IMR-90 (cell line): ENCODE results near the gene ZMIZ2. TPM values are rescaled to one million over a fixed set of nuclear protein-coding genes. Genes with fewer than 3 reads are reported as not detected.
"Not testable (repeated sequence)": the region's sequence is repeated elsewhere in the genome, so short reads cannot be mapped to it uniquely, and the experiment has no call there.

Experiments used
- ATAC-seq: fragments of 200-7000 bp; cut with Tn5 transposase; 2 replicates; pipeline ENCODE4 v1.9.1; 2020; ENCODE audit warnings: low read depth, mild to moderate bottlenecking, moderate library complexity
- BruUV-seq: library from RNA; stranded (reverse); fragments of 400-500 nt; replicated peaks from 2 replicates; lab custom pipeline; 2021; lab: Mats Ljungman, UMichigan
- CTCF ChIA-PET: fragments of 300-600 bp; formaldehyde crosslinking; extraction: SDS; loops from one replicate; lab custom pipeline; 2021; ENCODE audit warnings: antibody characterized with exemption; lab: Yijun Ruan, JAX
- POLR2A ChIA-PET: fragments of 300-600 bp; sonication (Branson Sonifier 250); formaldehyde crosslinking; loops from one replicate; lab custom pipeline; 2022; ENCODE audit warnings: antibody characterized with exemption; ENCODE audit not compliant: unreplicated experiment; lab: Charles Lee
- DNase-seq: peaks from one replicate; pipeline ENCODE4 v3.0.0; 2013
- H2AFZ ChIP-seq: replicated peaks from 2 replicates; pipeline ENCODE3; 2013; ENCODE audit warnings: low read length, mild to moderate bottlenecking; ENCODE audit not compliant: poor library complexity
- H2AK5ac ChIP-seq: 2 replicates; pipeline ENCODE4 v1.6.1; 2013; ENCODE audit warnings: low read depth, low read length, inconsistent platforms
- H2AK9ac ChIP-seq: replicated peaks from 2 replicates; pipeline ENCODE3; 2013; ENCODE audit warnings: mild to moderate bottlenecking, low read depth, low read length, moderate library complexity; ENCODE audit not compliant: poor library complexity
- H2BK120ac ChIP-seq: 2 replicates; pipeline ENCODE4 v1.6.1; 2013; ENCODE audit warnings: low read depth, low read length, inconsistent platforms
- H2BK15ac ChIP-seq: 3 replicates; pipeline ENCODE4 v1.6.1; 2013; ENCODE audit warnings: low read depth, low read length, inconsistent platforms
- H2BK20ac ChIP-seq: 2 replicates; pipeline ENCODE4 v1.6.1; 2013; ENCODE audit warnings: low read depth, mild to moderate bottlenecking, inconsistent platforms, low read length, moderate library complexity
- H2BK5ac ChIP-seq: 2 replicates; pipeline ENCODE4 v1.6.1; 2013; ENCODE audit warnings: mild to moderate bottlenecking, low read depth, low read length, inconsistent platforms; ENCODE audit not compliant: poor library complexity, severe bottlenecking
- H3K14ac ChIP-seq: replicated peaks from 2 replicates; pipeline ENCODE4 v1.6.1; 2013; ENCODE audit warnings: low read depth, low read length, inconsistent platforms
- H3K18ac ChIP-seq: 2 replicates; pipeline ENCODE4 v1.6.1; 2013; ENCODE audit warnings: low read depth, low read length, control low read depth
- H3K23ac ChIP-seq: 2 replicates; pipeline ENCODE4 v1.6.1; 2013; ENCODE audit warnings: low read depth, low read length, inconsistent platforms
- H3K27ac ChIP-seq: 2 replicates; pipeline ENCODE4 v1.5.1; 2013; ENCODE audit warnings: mild to moderate bottlenecking, control low read depth, low read length; ENCODE audit not compliant: insufficient read depth
- H3K27me3 ChIP-seq: 2 replicates; pipeline ENCODE4 v1.6.1; 2013; ENCODE audit warnings: low read length; ENCODE audit not compliant: control insufficient read depth, insufficient read depth
- H3K36me3 ChIP-seq: 2 replicates; pipeline ENCODE4 v1.6.1; 2013; ENCODE audit warnings: low read length, mixed read lengths; ENCODE audit not compliant: control insufficient read depth, insufficient read depth
- H3K4ac ChIP-seq: 2 replicates; pipeline ENCODE4 v1.6.1; 2013; ENCODE audit warnings: low read depth, low read length, inconsistent platforms
- H3K4me1 ChIP-seq: 2 replicates; pipeline ENCODE4 v1.6.1; 2013; ENCODE audit warnings: low read length, mixed read lengths; ENCODE audit not compliant: control insufficient read depth, insufficient read depth
- H3K4me2 ChIP-seq: 2 replicates; pipeline ENCODE4 v1.6.1; 2013; ENCODE audit warnings: low read depth, mild to moderate bottlenecking, control low read depth, low read length, moderate library complexity
- H3K4me3 ChIP-seq: 2 replicates; pipeline ENCODE4 v1.5.1; 2013; ENCODE audit warnings: low read depth, mild to moderate bottlenecking, control low read depth, low read length, moderate library complexity; ENCODE audit not compliant: insufficient read depth
- H3K56ac ChIP-seq: 2 replicates; pipeline ENCODE4 v1.6.1; 2013; ENCODE audit warnings: low read length, inconsistent platforms; ENCODE audit not compliant: insufficient read depth; ENCODE audit errors: extremely low read depth
- H3K79me1 ChIP-seq, 2 experiments: 2 replicates each; pipeline ENCODE4 v1.6.1; 2013; ENCODE audit warnings: low read length in 2 of 2, inconsistent platforms in 1 of 2, low read depth in 1 of 2
- H3K9ac ChIP-seq: 2 replicates; pipeline ENCODE4 v1.6.1; 2013; ENCODE audit warnings: low read depth, low read length, control low read depth
- H3K9me1 ChIP-seq: 2 replicates; pipeline ENCODE4 v1.6.1; 2013; ENCODE audit warnings: low read length, inconsistent platforms; ENCODE audit not compliant: insufficient read depth
- H3K9me3 ChIP-seq: 2 replicates; pipeline ENCODE4 v1.6.1; 2013; ENCODE audit warnings: low read length; ENCODE audit not compliant: control insufficient read depth, insufficient read depth
- H4K20me1 ChIP-seq: 2 replicates; pipeline ENCODE4 v1.6.1; 2013; ENCODE audit warnings: low read length, inconsistent platforms; ENCODE audit not compliant: insufficient read depth
- H4K5ac ChIP-seq: 2 replicates; pipeline ENCODE4 v1.6.1; 2013; ENCODE audit warnings: mild to moderate bottlenecking, low read depth, low read length, control low read depth
- H4K8ac ChIP-seq, 2 experiments: 2 replicates each; pipeline ENCODE4 v1.6.1; 2013; ENCODE audit warnings: low read depth in 2 of 2, low read length in 2 of 2, control low read depth in 1 of 2, inconsistent platforms in 1 of 2
- H4K91ac ChIP-seq: 2 replicates; pipeline ENCODE4 v1.6.1; 2013; ENCODE audit warnings: low read depth, low read length, inconsistent platforms; ENCODE audit not compliant: insufficient read depth
- NFE2L2 ChIP-seq: fragments of 150-350 bp; IDR thresholded peaks from 2 replicates; pipeline ENCODE4 v1.6.1; 2016; ENCODE audit warnings: low read depth, mild to moderate bottlenecking, low read length
- POLR2A ChIP-seq: IDR thresholded peaks from 2 replicates; pipeline ENCODE4 v1.6.1; 2012; ENCODE audit warnings: mild to moderate bottlenecking, low read depth, low read length
- RFX5 ChIP-seq: IDR thresholded peaks from 2 replicates; pipeline ENCODE4 v1.8.0; 2012; ENCODE audit warnings: low read depth, mild to moderate bottlenecking, low read length, moderate library complexity
- WGBS, 2 experiments: methylation state at CpG; one replicate each; pipeline versions ENCODE4 v1.1.5 to v1.1.7; 2013; ENCODE audit warnings: missing lambda C conversion rate in 2 of 2; ENCODE audit not compliant: insufficient read length in 1 of 2; ENCODE audit errors: extremely low coverage in 2 of 2; 5-methylcytosine and 5-hydroxymethylcytosine counted together
- dilution Hi-C: fragments of 300-500 bp; cut with HindIII; formaldehyde crosslinking; loops from one replicate; pipeline ENCODE4 v1.14.3; 2018; ENCODE audit warnings: low sequenced_read_pairs; ENCODE audit not compliant: unreplicated experiment
- in situ Hi-C: fragments of 300-500 bp; cut with MboI; formaldehyde crosslinking; loops from 3 replicates; pipeline ENCODE4 v1.14.3; 2019; ENCODE audit warnings: low sequenced_read_pairs, inconsistent platforms, mixed read lengths
- intact Hi-C: fragments of 100-400 bp; cut with micrococcal nuclease; formaldehyde crosslinking; loops from 2 replicates; pipeline ENCODE4 v1.10.0; 2022
- polyA plus RNA-seq, 3 experiments: library from polyadenylated mRNA; depleted of rRNA; stranded (reverse); fragments of >200 nt; gene quantifications; 2 replicates each; pipeline ENCODE4 v1.2.3, GENCODE V29; 2012; ENCODE audit warnings: low replicate concordance in 1 of 3
- total RNA-seq: library from RNA; depleted of rRNA; stranded (reverse); fragments of >200 nt; gene quantifications from 2 replicates; pipeline ENCODE4 v1.2.3, GENCODE V29; 2012

ZMIZ2 gene
- total and polyA plus RNA-seq, 2 of the 4 experiments (the other 2 are of a cell fraction), result 3.0 to 24.0 TPM

DNA sequence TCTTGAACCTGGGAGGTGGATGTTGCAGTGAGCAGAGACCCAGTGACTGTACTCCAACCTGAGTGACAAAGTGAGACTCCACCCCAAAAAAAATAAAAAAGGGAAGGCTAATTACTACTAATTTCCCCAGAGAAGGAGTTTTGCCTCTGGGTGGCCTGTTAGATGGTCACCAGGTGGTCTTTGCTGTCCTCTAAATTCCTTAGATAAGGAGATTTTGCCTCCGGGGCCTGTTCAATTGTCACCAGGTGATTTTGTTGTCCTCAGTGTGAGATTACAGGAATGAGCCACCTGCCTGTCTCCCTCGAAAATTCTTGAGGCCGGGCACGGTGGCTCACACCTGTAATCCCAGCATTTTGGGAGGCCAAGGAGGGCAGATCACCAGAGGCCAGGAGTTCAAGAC lies 24.4 kb upstream of the ZMIZ2 start:
- intact Hi-C loops (no loop called here), in situ Hi-C loops (no loop called here), dilution Hi-C loops (no loop called here)
- no peak overlapping the region for H3K56ac ChIP-seq
- H3K14ac ChIP-seq, result no peak overlapping the region
- no peak overlapping the region for H2BK15ac ChIP-seq
- no peak for DNase-seq
- H3K4me3 ChIP-seq, result no peak overlapping the region
- H2BK120ac ChIP-seq, result no peak overlapping the region
- no peak overlapping the region for H4K91ac ChIP-seq
- no peaks in the 10 kb centered on the region for H4K20me1 ChIP-seq
- WGBS, 2 experiments, result 76% methylated on average over 3 of the region's 4 CpGs; no CpG with 5 or more reads in 1 of the 2 experiments
- H2AK5ac ChIP-seq, result no peak overlapping the region
- peaks cover 3% of the 10 kb centered on the region for H3K9me3 ChIP-seq
- ChIA-PET POLR2A (no interaction called here), CTCF (no interaction called here)
- H4K5ac ChIP-seq, result no peak overlapping the region
- ATAC-seq, result no peak
- H3K4me2 ChIP-seq, result no peak overlapping the region
- H3K36me3 ChIP-seq, result no peaks in the 10 kb centered on the region
- H3K27ac ChIP-seq, result no peak overlapping the region
- no peak overlapping the region for H2BK20ac ChIP-seq
- peaks cover 4% of the 10 kb centered on the region; the same call in 1 of the 2 replicates for H3K4me1 ChIP-seq
- no peak overlapping the region for H3K23ac ChIP-seq
- no peak overlapping the region for H4K8ac ChIP-seq
- no peaks in the 10 kb centered on the region for H3K79me1 ChIP-seq
- H2AK9ac ChIP-seq, result no peak overlapping the region
- no peak overlapping the region for H3K9ac ChIP-seq
- TF ChIP-seq POLR2A, result no peak
- TF ChIP-seq RFX5, result no peak
- no peak for TF ChIP-seq NFE2L2
- H2AFZ ChIP-seq, result no peak overlapping the region
- no peak overlapping the region for H3K4ac ChIP-seq
- no peaks in the 10 kb centered on the region for H3K9me1 ChIP-seq
- H3K27me3 ChIP-seq, result no peaks in the 10 kb centered on the region
- no TSS peak for BruUV-seq
- H2BK5ac ChIP-seq, result no peak overlapping the region
- no peak overlapping the region for H3K18ac ChIP-seq

DNA sequence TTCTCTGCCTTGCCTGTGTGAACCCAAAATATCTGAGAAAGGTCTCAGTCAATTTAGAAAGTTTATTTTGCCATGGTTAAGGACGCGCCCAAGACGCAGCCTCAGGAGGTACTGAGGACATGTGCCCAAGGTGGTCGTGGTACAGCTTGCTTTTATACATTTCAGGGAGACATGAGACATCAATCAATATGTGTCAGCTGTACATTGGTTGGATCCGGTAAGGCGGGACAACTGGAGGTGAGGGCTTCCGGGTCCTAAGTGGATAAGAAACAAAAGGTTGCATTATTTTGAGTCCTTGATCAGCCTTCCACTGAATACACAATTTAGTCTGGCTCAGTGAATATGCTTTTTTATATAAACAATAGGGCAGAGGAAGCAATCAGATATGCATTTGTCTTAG lies 22.4 kb upstream of the ZMIZ2 start:
- H2BK5ac ChIP-seq, H3K4ac ChIP-seq, CTCF ChIA-PET, H4K20me1 ChIP-seq, POLR2A ChIA-PET, H4K8ac ChIP-seq, H3K36me3 ChIP-seq, H3K9ac ChIP-seq, H4K91ac ChIP-seq, intact Hi-C loops, BruUV-seq, H3K14ac ChIP-seq, H3K9me3 ChIP-seq, H2BK20ac ChIP-seq, H3K4me3 ChIP-seq, DNase-seq, ATAC-seq, dilution Hi-C loops, in situ Hi-C loops, H3K56ac ChIP-seq, H2AK9ac ChIP-seq, H3K9me1 ChIP-seq, H3K18ac ChIP-seq, H3K4me2 ChIP-seq, H3K79me1 ChIP-seq, H3K27me3 ChIP-seq, H3K27ac ChIP-seq, H2AFZ ChIP-seq, H3K23ac ChIP-seq, H3K4me1 ChIP-seq, H2BK15ac ChIP-seq, H2BK120ac ChIP-seq: not testable (repeated sequence)
- Histone ChIP-seq H4K5ac (peak overlapping the region; percentile 35; the same call in 1 of the 2 replicates), H2AK5ac (0 out of 2 replicates have a peak overlapping the region, but pooled peaks have one; percentile 21)
- 89% methylated on average over 3 of the region's 7 CpGs; no CpG with 5 or more reads in 1 of the 2 experiments for WGBS, 2 experiments
